Loucy (cell line): ENCODE data around the gene CCDC13.

Experiments used
- CTCF ChIP-seq: fragments of 200-600 bp; sonication (generic); conservative IDR thresholded peaks from 2 replicates; pipeline ENCODE4 v1.5.1; 2014; ENCODE audit warnings: mild to moderate bottlenecking, antibody characterized with exemption, low read length
- EZH2phosphoT487 ChIP-seq: fragments of 200-600 bp; IDR thresholded peaks from 2 replicates; pipeline ENCODE4 v1.6.1; 2018; ENCODE audit warnings: antibody characterized with exemption, mild to moderate bottlenecking, moderate library complexity, borderline replicate concordance

- no peak for TF ChIP-seq CTCF
- TF ChIP-seq EZH2phosphoT487 = no peak
Observed at GRCh38 chr3:42800251-42800650, 27.2 kb upstream of the CCDC13 start.
